ENCODE results near the gene TMEM43.

Gene TMEM43

GRCh38 chr3:14128724-14129123 is 3.9 kb downstream of the TMEM43 start:
- H3K36me3 Mint-ChIP-seq (ENCODE audit: low read depth), result peaks cover 64% of the 10 kb centered on the region

DNA sequence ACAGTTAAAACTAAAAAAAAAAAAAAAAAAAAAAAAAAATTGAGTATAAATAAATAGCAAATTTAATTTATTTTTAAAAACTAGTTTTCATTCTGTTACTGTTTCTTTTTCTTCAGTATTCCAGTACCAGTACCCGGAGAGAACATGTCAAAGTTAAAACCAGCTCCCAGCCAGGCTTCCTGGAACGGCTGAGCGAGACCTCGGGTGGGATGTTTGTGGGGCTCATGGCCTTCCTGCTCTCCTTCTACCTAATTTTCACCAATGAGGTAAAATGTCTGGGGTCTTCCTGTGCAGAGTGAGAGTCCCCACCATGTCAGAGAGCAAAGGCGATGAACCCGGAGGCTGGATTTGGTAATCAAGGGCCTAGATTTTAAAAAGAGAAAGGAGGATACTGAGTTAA is 4.4 kb downstream of the TMEM43 start:
- Mint-ChIP-seq H3K27me3 (no peaks in the 10 kb centered on the region), H3K27ac (no peak overlapping the region), H3K9me3 (no peaks in the 10 kb centered on the region), H3K4me3 (no peak overlapping the region), H3K36me3 (ENCODE audit: low read depth) (peaks cover 64% of the 10 kb centered on the region), H3K4me1 (ENCODE audit: low read depth) (peaks cover 28% of the 10 kb centered on the region)

More at GRCh38 chr3:14128724-14129123, 3.9 kb downstream of the TMEM43 start:
- no peak overlapping the region for H3K27ac Mint-ChIP-seq
- H3K4me1 Mint-ChIP-seq (ENCODE audit: low read depth), result peaks cover 32% of the 10 kb centered on the region
- no peak overlapping the region for H3K4me3 Mint-ChIP-seq
- no peaks in the 10 kb centered on the region for H3K9me3 Mint-ChIP-seq
- no peaks in the 10 kb centered on the region for H3K27me3 Mint-ChIP-seq

DNA sequence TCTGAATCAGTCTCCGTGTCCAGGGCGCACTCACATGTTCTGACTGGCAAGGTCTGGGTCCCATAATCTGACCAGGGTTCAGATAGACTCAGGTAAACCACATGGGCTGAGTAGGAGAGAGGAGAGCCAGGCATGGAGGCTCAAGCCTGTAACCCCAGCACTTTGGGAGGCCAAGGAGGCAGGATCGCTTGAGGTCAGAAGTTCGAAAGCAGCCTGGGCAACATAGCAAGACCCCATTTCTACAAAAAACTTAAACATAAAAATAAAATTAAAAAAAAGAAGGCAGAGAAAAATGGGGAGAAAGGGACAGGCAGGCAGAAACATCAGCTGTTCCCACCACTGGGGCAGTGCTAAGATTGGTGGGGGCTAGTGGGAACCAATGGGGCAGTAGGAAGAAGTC is 5.4 kb downstream of the TMEM43 start:
- Mint-ChIP-seq H3K27me3 (no peaks in the 10 kb centered on the region), H3K27ac (peak overlapping the region; percentile 41), H3K4me1 (ENCODE audit: low read depth) (peaks cover 28% of the 10 kb centered on the region), H3K4me3 (no peak overlapping the region), H3K36me3 (ENCODE audit: low read depth) (peaks cover 66% of the 10 kb centered on the region), H3K9me3 (no peaks in the 10 kb centered on the region)

GRCh38 chr3:14130707-14131106 is 5.9 kb downstream of the TMEM43 start:
- H3K4me1 Mint-ChIP-seq (ENCODE audit: low read depth), result peaks cover 28% of the 10 kb centered on the region
- H3K9me3 Mint-ChIP-seq, result no peaks in the 10 kb centered on the region
- no peak overlapping the region for H3K4me3 Mint-ChIP-seq
- H3K36me3 Mint-ChIP-seq (ENCODE audit: low read depth), result peaks cover 71% of the 10 kb centered on the region
- no peaks in the 10 kb centered on the region for H3K27me3 Mint-ChIP-seq
- H3K27ac Mint-ChIP-seq, result no peak overlapping the region

DNA sequence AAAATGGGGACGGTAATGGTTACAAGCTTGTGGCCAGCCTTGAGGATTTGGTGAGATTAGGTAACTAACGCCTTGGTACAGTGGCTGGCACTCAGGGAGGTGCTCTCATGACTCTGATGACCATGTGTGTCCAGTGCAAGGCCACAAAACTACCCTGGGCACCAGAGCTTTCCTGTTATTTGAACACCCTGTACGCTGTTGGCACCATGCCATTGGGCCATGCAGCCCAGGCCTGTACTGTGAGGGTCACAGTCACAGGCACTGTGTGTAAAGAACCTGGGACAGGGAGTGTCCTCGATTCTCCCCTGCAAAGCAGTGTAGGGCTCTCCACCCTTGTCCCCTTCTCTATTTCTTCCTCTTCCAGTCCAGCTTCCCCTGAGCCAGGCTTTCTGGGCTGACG is 6.3 kb downstream of the TMEM43 start:
- no peaks in the 10 kb centered on the region for H3K27me3 Mint-ChIP-seq
- H3K36me3 Mint-ChIP-seq (ENCODE audit: low read depth), result peaks cover 75% of the 10 kb centered on the region
- H3K4me3 Mint-ChIP-seq, result no peak overlapping the region
- H3K4me1 Mint-ChIP-seq (ENCODE audit: low read depth), result peaks cover 23% of the 10 kb centered on the region
- no peaks in the 10 kb centered on the region for H3K9me3 Mint-ChIP-seq
- H3K27ac Mint-ChIP-seq, result no peak overlapping the region

DNA sequence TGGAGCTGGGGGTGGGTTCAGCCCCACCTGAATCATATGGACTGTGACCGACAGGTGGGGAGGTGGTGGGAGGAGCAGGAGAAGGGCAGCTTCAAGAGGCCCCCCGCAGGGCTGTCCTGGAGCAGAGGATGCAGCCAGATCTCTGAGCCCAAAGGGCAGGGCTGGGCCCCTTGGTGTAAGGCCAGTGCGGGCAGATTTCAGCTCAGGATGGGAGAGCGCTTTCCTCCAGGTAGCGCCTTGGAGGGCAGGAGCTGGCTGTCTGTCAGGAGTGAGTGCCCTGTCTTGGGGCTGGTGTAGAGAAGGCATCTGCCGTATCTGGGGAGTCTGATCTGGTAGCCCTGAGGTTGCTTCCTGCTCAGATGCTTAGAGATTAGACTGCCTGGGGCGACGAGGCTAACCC is 7.3 kb downstream of the TMEM43 start:
- Mint-ChIP-seq H3K27me3 (no peaks in the 10 kb centered on the region), H3K27ac (no peak overlapping the region), H3K4me1 (ENCODE audit: low read depth) (peaks cover 13% of the 10 kb centered on the region), H3K36me3 (ENCODE audit: low read depth) (peaks cover 77% of the 10 kb centered on the region), H3K9me3 (no peaks in the 10 kb centered on the region), H3K4me3 (no peak overlapping the region)

DNA sequence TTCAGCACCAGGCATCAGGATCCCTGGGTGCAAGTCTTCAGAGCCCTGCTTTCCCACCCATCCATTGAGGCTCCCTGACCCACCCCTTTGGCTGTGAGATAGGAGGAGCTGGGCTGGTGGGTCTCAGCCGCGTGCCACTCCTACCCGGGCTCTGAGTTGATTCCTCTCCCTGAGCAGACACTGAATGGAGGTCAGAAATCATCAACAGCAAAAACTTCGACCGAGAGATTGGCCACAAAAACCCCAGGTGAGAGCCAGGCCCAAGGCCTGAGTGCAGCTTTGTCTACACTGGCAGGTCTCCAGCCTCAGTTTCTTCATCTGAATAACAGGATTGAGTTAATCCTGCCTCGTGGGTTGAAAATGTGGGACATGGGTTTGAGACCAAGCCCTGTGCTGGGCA is 7.8 kb downstream of the TMEM43 start:
- H3K4me3 Mint-ChIP-seq, result no peak overlapping the region
- H3K9me3 Mint-ChIP-seq, result no peaks in the 10 kb centered on the region
- H3K36me3 Mint-ChIP-seq (ENCODE audit: low read depth), result peaks cover 73% of the 10 kb centered on the region
- H3K27me3 Mint-ChIP-seq, result no peaks in the 10 kb centered on the region
- no peak overlapping the region for H3K27ac Mint-ChIP-seq
- H3K4me1 Mint-ChIP-seq (ENCODE audit: low read depth), result peaks cover 8% of the 10 kb centered on the region

DNA sequence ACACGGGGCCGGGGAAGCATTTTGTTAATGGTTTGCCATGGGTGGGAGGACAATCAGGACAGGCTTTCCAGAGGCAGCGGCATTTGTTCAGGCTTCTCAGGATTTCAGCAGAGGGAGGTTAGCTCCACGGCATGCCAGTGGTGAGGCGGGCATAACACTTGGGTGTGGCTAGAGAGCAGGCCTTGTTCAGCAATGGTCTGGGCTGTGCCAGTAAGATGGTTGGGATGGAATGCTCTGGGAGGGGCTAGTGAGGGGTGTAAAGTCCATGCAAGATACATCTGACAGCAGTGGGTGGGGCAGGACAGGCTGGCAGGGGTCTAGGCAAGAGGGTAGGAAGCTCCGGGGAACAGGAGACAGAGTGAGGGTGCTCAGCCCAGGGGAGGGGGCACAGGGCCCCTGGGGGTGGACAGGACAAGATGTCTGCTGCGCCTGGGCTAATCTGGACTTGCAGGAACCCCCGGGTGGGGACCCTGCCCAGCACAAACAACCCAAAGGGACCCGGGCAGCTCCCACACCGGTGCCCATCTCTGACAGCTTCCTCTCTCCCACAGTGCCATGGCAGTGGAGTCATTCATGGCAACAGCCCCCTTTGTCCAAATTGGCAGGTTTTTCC is 8.4 kb downstream of the TMEM43 start:
- Mint-ChIP-seq H3K4me3 (no peak overlapping the region), H3K27me3 (no peaks in the 10 kb centered on the region), H3K27ac (peak overlapping the region; percentile 45), H3K9me3 (no peaks in the 10 kb centered on the region), H3K36me3 (ENCODE audit: low read depth) (peaks cover 73% of the 10 kb centered on the region), H3K4me1 (ENCODE audit: low read depth) (peaks cover 2% of the 10 kb centered on the region)

- no peak overlapping the region for H3K27ac Mint-ChIP-seq
- peaks cover 69% of the 10 kb centered on the region for H3K36me3 Mint-ChIP-seq (ENCODE audit: low read depth)
- H3K9me3 Mint-ChIP-seq, result no peaks in the 10 kb centered on the region
- no peak overlapping the region for H3K4me3 Mint-ChIP-seq
- H3K4me1 Mint-ChIP-seq (ENCODE audit: low read depth), result no peaks in the 10 kb centered on the region
- no peaks in the 10 kb centered on the region for H3K27me3 Mint-ChIP-seq
These were observed 9.0 kb downstream of the TMEM43 start for GRCh38 chr3:14133876-14134275.

- Mint-ChIP-seq H3K36me3 (ENCODE audit: low read depth) (peaks cover 65% of the 10 kb centered on the region), H3K4me1 (ENCODE audit: low read depth) (no peaks in the 10 kb centered on the region), H3K9me3 (no peaks in the 10 kb centered on the region), H3K27me3 (no peaks in the 10 kb centered on the region), H3K27ac (no peak overlapping the region), H3K4me3 (no peak overlapping the region)
These were observed 9.4 kb downstream of the TMEM43 start for GRCh38 chr3:14134291-14134690.

DNA sequence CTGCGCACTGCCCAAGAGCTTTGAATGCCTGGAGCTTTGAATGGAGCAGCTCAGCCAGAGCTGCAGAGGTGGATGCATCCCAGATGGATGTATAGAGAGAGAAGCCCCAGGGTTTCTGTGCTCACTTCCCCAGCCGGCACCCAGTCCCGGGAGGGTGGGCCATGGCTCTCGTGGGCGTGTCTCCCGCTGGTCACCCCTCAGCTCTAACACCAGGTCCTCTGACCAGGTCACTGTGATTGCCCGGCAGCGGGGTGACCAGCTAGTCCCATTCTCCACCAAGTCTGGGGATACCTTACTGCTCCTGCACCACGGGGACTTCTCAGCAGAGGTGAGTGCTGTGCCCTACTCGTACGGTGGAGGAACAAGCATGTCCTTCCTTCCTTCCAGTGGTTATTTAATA is 10.7 kb downstream of the TMEM43 start:
- Mint-ChIP-seq H3K4me1 (ENCODE audit: low read depth) (peaks cover 4% of the 10 kb centered on the region), H3K27me3 (no peaks in the 10 kb centered on the region), H3K27ac (no peak overlapping the region), H3K9me3 (no peaks in the 10 kb centered on the region), H3K36me3 (ENCODE audit: low read depth) (peaks cover 65% of the 10 kb centered on the region), H3K4me3 (no peak overlapping the region)

GRCh38 chr3:14137004-14137403 is 12.2 kb downstream of the TMEM43 start:
- peaks cover 59% of the 10 kb centered on the region for H3K36me3 Mint-ChIP-seq (ENCODE audit: low read depth)

GRCh38 chr3:14137445-14137844 is 12.6 kb downstream of the TMEM43 start:
- no peak overlapping the region for H3K27ac Mint-ChIP-seq
- H3K4me1 Mint-ChIP-seq (ENCODE audit: low read depth), result peaks cover 21% of the 10 kb centered on the region
- H3K36me3 Mint-ChIP-seq (ENCODE audit: low read depth), result peaks cover 61% of the 10 kb centered on the region
- no peak overlapping the region for H3K4me3 Mint-ChIP-seq
- no peaks in the 10 kb centered on the region for H3K27me3 Mint-ChIP-seq
- H3K9me3 Mint-ChIP-seq, result no peaks in the 10 kb centered on the region

More at GRCh38 chr3:14137004-14137403, 12.2 kb downstream of the TMEM43 start:
- H3K4me1 Mint-ChIP-seq (ENCODE audit: low read depth), result peaks cover 16% of the 10 kb centered on the region
- no peak overlapping the region for H3K27ac Mint-ChIP-seq
- no peaks in the 10 kb centered on the region for H3K9me3 Mint-ChIP-seq
- no peaks in the 10 kb centered on the region for H3K27me3 Mint-ChIP-seq
- no peak overlapping the region for H3K4me3 Mint-ChIP-seq

GRCh38 chr3:14138109-14138877 is 13.4 kb downstream of the TMEM43 start:
- H3K27ac Mint-ChIP-seq, result no peak overlapping the region
- no peaks in the 10 kb centered on the region for H3K9me3 Mint-ChIP-seq

DNA sequence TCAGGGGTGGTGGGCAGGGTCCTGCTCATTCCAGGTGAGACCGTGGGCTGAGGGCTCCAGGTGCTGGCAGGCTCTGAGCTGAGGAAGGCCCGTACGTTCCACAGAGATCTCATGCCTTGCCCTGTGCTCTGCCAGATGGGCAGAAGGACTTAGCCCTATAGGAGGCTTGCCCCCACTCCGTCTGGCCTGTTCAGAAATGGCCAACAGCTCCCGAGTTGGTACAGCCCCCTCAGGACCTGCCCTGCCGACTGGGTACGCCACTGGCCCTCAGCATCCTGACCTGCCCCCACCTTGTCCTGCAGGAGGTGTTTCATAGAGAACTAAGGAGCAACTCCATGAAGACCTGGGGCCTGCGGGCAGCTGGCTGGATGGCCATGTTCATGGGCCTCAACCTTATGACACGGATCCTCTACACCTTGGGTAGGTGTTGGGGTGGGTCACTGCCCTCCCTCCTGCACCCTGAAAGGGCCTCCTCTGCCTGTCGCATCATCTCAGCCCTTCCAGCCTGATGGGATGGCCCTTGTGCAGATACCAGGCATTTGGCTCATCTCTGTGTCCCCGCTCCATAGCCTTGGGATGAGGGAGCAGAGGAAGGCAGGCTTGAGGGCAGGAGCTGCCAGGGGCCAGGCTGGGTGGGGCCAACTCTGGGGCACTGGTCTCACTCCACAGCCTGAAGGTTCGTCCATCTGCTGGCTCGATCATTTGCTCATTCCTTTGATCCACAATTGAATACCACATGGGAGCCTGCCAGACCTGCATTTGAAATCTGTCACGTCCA is 14.2 kb downstream of the TMEM43 start:
- Mint-ChIP-seq H3K4me1 (ENCODE audit: low read depth) (peaks cover 36% of the 10 kb centered on the region), H3K27ac (no peak overlapping the region)

More at GRCh38 chr3:14138109-14138877, 13.4 kb downstream of the TMEM43 start:
- Mint-ChIP-seq H3K4me3 (no peak overlapping the region), H3K36me3 (ENCODE audit: low read depth) (peaks cover 55% of the 10 kb centered on the region), H3K27me3 (no peaks in the 10 kb centered on the region), H3K4me1 (ENCODE audit: low read depth) (peaks cover 29% of the 10 kb centered on the region)

More for the DNA sequence above, 14.2 kb downstream of the TMEM43 start:
- peaks cover 52% of the 10 kb centered on the region for H3K36me3 Mint-ChIP-seq (ENCODE audit: low read depth)
- H3K9me3 Mint-ChIP-seq, result no peaks in the 10 kb centered on the region
- H3K4me3 Mint-ChIP-seq, result no peak overlapping the region
- no peaks in the 10 kb centered on the region for H3K27me3 Mint-ChIP-seq
